ENCODE measurements around the gene HES7. TPM values are rescaled to one million over a fixed set of nuclear protein-coding genes. Genes with fewer than 3 reads are reported as not detected.

HES7 gene
- total and polyA plus RNA-seq, 9 of the 15 experiments (the other 6 are each of a cell fraction or from before 2014, with no cell fraction given) = 0.03 to 1.7 (median 0.14) TPM; not detected in 1

DNA sequence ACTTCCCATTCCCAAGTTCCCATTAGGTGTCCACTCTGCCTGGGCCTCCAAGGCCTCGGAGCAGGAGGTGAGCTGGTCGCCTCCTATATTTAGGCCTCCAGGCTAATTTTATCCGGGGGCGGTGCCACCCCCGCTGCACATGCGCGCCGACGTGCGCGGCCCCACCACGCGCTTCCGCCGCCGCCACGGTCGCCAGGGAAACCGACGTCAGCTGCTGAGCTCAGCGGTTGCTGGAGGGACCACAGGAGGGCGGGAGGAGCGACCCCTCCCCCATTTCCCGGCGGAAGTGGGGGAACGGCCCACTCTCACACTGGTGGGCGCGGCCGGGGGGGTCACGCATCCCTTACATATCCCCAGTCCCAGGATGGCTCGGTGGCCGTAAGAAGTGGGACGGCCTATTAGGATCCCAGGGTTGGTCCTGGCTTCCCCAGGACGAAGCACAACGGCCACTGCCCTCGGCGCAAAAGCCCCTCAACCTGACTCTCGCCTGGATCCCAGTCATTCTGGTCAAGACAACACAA lies 27.3 kb upstream of the HES7 start (continued):
- TF ChIP-seq CEBPZ (IDR thresholded peaks at IDR 0.05; ENCODE audit: borderline replicate concordance, low read depth, low read length) = no peak
- no peak for TF ChIP-seq POLR3A (IDR thresholded peaks at IDR 0.05; ENCODE audit: borderline replicate concordance, extremely low read depth, insufficient read depth, insufficient read length)
- no peak for TF ChIP-seq LEF1 (IDR thresholded peaks at IDR 0.05)
- TF ChIP-seq ZBTB7A (IDR thresholded peaks at IDR 0.05; ENCODE audit: borderline replicate concordance, control insufficient read depth, low read depth, low read length) = peak; percentile 89; the same call in 1 of the 2 replicates
- TF ChIP-seq SOX6 (IDR thresholded peaks at IDR 0.05) = no peak
- TF ChIP-seq, protein P1, sequence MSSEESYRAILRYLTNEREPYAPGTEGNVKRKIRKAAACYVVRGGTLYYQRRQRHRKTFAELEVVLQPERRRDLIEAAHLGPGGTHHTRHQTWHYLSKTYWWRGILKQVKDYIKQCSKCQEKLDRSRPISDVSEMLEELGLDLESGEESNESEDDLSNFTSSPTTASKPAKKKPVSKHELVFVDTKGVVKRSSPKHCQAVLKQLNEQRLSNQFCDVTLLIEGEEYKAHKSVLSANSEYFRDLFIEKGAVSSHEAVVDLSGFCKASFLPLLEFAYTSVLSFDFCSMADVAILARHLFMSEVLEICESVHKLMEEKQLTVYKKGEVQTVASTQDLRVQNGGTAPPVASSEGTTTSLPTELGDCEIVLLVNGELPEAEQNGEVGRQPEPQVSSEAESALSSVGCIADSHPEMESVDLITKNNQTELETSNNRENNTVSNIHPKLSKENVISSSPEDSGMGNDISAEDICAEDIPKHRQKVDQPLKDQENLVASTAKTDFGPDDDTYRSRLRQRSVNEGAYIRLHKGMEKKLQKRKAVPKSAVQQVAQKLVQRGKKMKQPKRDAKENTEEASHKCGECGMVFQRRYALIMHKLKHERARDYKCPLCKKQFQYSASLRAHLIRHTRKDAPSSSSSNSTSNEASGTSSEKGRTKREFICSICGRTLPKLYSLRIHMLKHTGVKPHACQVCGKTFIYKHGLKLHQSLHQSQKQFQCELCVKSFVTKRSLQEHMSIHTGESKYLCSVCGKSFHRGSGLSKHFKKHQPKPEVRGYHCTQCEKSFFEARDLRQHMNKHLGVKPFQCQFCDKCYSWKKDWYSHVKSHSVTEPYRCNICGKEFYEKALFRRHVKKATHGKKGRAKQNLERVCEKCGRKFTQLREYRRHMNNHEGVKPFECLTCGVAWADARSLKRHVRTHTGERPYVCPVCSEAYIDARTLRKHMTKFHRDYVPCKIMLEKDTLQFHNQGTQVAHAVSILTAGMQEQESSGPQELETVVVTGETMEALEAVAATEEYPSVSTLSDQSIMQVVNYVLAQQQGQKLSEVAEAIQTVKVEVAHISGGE (CRISPR knock-in tag; IDR thresholded peaks at IDR 0.05) = no peak
- TF ChIP-seq SNRNP70 (optimal IDR thresholded peaks at IDR 0.05; ENCODE audit: low read depth, low read length) = no peak
- no peak for TF ChIP-seq CBFA2T3 (IDR thresholded peaks at IDR 0.05)
- TF ChIP-seq ZNF695 (CRISPR knock-in tag; IDR thresholded peaks at IDR 0.05) = no peak
- TF ChIP-seq BRCA1 (IDR thresholded peaks at IDR 0.05) = no peak
- TF ChIP-seq BRCA1 (CRISPR knock-in tag; IDR thresholded peaks at IDR 0.05) = no peak
- no peak for TF ChIP-seq GTF2A2 (tag; IDR thresholded peaks at IDR 0.05)
- TF ChIP-seq, protein P2, sequence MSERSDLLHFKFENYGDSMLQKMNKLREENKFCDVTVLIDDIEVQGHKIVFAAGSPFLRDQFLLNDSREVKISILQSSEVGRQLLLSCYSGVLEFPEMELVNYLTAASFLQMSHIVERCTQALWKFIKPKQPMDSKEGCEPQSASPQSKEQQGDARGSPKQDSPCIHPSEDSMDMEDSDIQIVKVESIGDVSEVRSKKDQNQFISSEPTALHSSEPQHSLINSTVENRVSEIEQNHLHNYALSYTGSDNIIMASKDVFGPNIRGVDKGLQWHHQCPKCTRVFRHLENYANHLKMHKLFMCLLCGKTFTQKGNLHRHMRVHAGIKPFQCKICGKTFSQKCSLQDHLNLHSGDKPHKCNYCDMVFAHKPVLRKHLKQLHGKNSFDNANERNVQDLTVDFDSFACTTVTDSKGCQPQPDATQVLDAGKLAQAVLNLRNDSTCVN (CRISPR knock-in tag; IDR thresholded peaks at IDR 0.05) = no peak
- no peak for TF ChIP-seq THAP7 (CRISPR knock-in tag; IDR thresholded peaks at IDR 0.05)
- no peak for TF ChIP-seq RNF2 (IDR thresholded peaks at IDR 0.05)
- no peak for TF ChIP-seq ARID2 (IDR thresholded peaks at IDR 0.05)
- no peak for TF ChIP-seq PHB2 (IDR thresholded peaks at IDR 0.05; ENCODE audit: low read depth)
- TF ChIP-seq ZNF124 (CRISPR knock-in tag; IDR thresholded peaks at IDR 0.05) = no peak
- TF ChIP-seq JUNB (CRISPR knock-in tag; conservative IDR thresholded peaks at IDR 0.05) = no peak

Data from K562 (cell line).